AG04449 (cell line): ENCODE data around the gene CDK14.

Source experiments
- CTCF ChIA-PET: fragments of 350-600 bp; formaldehyde crosslinking; extraction: SDS; loops from one replicate; lab custom pipeline; 2021; ENCODE audit warnings: antibody characterized with exemption; lab: Yijun Ruan, JAX
- POLR2A ChIA-PET: fragments of 400-600, 350-600 bp; formaldehyde crosslinking; extraction: SDS; loops from one replicate; lab custom pipeline; 2020; ENCODE audit warnings: antibody characterized with exemption, inconsistent platforms; lab: Yijun Ruan, JAX
- DNase-seq: peaks from one replicate; pipeline ENCODE4 v3.0.0-alpha.2; 2010; ENCODE audit warnings: low read depth, low spot score
- H3K4me3 ChIP-seq: 2 replicates; pipeline ENCODE4 v1.5.1; 2011; ENCODE audit warnings: low read depth, mild to moderate bottlenecking, control low read depth, low read length
- CTCF ChIP-seq: IDR thresholded peaks from one replicate; pipeline ENCODE4 v1.5.1; 2011; ENCODE audit warnings: mild to moderate bottlenecking, moderate library complexity, low read length, control low read depth, inconsistent platforms; ENCODE audit not compliant: insufficient read depth; ENCODE audit errors: missing control alignments

CDK14 gene

DNA sequence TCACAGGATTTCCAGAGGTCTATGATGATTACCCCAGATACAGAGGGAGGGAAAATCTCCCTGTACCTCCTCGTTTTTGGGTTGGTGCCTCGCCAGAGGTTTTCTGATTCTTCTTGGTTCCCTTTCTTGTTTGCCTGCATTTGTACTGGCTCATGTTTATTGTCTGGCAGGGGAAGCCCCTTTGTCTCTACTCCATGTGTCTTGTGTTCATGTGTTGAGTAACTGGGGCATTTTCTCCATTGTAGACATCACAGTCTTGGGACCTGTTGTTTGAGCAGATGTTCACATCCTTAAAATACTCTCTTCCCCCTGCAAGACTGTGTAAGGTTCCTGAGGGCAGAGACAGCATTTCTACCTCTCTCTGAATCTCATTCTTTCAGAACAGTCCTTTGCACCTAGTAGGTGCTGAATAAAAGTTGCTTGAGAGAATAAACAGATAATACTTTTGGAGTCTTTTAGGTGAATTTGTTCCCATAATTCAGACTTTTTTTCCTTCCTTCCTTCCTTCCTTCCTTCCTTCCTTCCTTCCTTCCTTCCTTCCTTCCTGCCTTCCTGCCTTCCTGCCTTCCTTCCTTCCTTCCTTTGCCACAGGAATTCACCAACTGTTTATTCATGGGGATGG, 25.1 kb downstream of the CDK14 start:
- no peak for DNase-seq
- no peak for TF ChIP-seq CTCF
- no peak overlapping the region for H3K4me3 ChIP-seq
- ChIA-PET CTCF (interaction anchor here (1.5 kb wide), 1 partner anchor 9 kb away, joined by 4 read pairs; no protein-coding TSS in a partner anchor), POLR2A (no interaction called here)

GRCh38 chr7:90621747-90622140, 25.6 kb downstream of the CDK14 start:
- POLR2A ChIA-PET = no interaction called here
- CTCF ChIA-PET = interaction anchor here (1.3 kb wide), 1 partner anchor 9 kb away, joined by 4 read pairs; no protein-coding TSS in a partner anchor
- DNase-seq = no peak
- no peak for TF ChIP-seq CTCF
- H3K4me3 ChIP-seq = no peak overlapping the region

- no peak overlapping the region for H3K4me3 ChIP-seq
- POLR2A ChIA-PET = no interaction called here
Observed at GRCh38 chr7:90622670-90623069, 26.5 kb downstream of the CDK14 start.

DNA sequence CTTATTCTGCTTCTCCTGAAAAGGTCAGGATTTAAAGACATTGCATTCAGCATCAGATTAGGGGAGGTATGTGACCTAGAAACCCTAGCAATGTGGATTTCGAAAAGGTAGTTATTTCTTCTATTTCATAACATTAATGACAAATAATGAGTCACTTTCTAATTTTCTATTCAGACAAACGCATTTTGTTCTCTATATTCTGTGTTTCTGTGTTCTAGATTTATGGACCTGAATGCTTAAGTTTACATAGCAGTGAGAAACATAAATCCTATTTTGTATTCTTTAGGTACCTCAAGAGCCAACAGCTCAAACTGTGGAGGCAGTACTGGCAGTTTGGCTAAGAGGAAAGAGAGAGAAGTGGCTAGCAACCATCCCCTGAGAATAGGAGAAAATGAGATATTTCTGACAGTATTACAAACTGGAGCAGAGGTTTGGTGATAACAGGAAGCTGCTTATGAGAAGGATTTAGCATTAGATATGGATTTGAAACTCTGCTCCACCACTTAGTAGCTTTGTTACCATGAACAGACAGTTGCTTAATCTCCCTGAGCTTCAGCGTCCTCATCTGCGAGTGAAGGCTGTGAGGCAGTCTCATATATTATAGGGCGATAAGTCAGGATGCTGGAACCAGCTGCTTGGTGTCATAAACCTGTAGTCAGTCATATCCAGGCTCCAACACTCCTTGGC, 28.2 kb downstream of the CDK14 start:
- DNase-seq = no peak
- TF ChIP-seq CTCF = no peak

More at GRCh38 chr7:90622670-90623069, 26.5 kb downstream of the CDK14 start:
- TF ChIP-seq CTCF = no peak
- CTCF ChIA-PET = interaction anchor here (0.9 to 1.3 kb wide), 2 partner anchors 10 to 1208 kb away, joined by 3 to 4 read pairs; no protein-coding TSS in a partner anchor
- no peak for DNase-seq

DNA sequence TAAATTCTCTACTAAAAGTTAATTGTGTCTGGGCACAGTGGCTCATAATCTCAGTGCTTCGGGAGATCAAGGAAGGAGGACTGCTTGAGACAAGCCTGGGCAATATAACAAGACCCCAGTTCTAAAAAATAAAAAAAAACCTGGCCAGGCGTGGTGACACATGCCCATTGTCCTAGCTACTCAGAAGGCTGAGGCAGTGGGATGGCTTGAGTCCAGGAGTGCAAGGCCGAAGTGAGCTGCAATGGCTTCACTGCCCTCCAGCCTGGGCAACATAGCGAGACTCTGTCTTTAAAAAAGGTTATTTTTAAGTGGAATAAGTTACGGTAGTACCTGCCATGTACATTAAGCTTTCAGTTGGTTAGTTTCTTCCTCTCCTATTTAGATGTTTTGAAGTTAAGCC, 28.9 kb downstream of the CDK14 start:
- POLR2A ChIA-PET = no interaction called here

More for the DNA sequence above, 28.2 kb downstream of the CDK14 start:
- CTCF ChIA-PET = interaction anchor here (0.6 to 1.6 kb wide), 6 partner anchors 8 to 164 kb away, joined by 3 to 4 read pairs (median 3); no protein-coding TSS in a partner anchor
- POLR2A ChIA-PET = no interaction called here
- H3K4me3 ChIP-seq = no peak overlapping the region

More for the DNA sequence above, 28.9 kb downstream of the CDK14 start:
- no peak for DNase-seq
- no peak for TF ChIP-seq CTCF
- no peak overlapping the region for H3K4me3 ChIP-seq
- CTCF ChIA-PET = interaction anchor here (0.6 to 2.1 kb wide), 5 partner anchors 12 to 170 kb away, joined by 3 to 8 read pairs (median 3); no protein-coding TSS in a partner anchor
